H9 (cell line): ENCODE results near the gene UQCC2. TPM values are rescaled to one million over a fixed set of nuclear protein-coding genes. Genes with fewer than 3 reads are reported as not detected.

Experiments used
- DNase-seq: peaks from one replicate; pipeline ENCODE4 v3.0.0-alpha.2; 2017
- H2AFZ ChIP-seq: one replicate; pipeline ENCODE4 v1.6.1; 2013; ENCODE audit warnings: mild to moderate bottlenecking, low read length, control low read depth, moderate library complexity
- H2AK5ac ChIP-seq: 2 replicates; pipeline ENCODE4 v1.6.1; 2013; ENCODE audit warnings: low read length, control low read depth, mixed read lengths; ENCODE audit not compliant: insufficient read length
- H2BK120ac ChIP-seq: one replicate; pipeline ENCODE4 v1.6.1; 2013; ENCODE audit warnings: low read depth, mild to moderate bottlenecking, low read length, control low read depth, inconsistent platforms; ENCODE audit not compliant: poor library complexity, severe bottlenecking
- H2BK12ac ChIP-seq: 2 replicates; pipeline ENCODE4 v1.6.1; 2013; ENCODE audit warnings: low read length, control low read depth, mixed read lengths, low read depth; ENCODE audit not compliant: insufficient read length
- H2BK15ac ChIP-seq: 2 replicates; pipeline ENCODE4 v1.6.1; 2013; ENCODE audit warnings: low read depth, low read length, control low read depth
- H2BK20ac ChIP-seq: one replicate; pipeline ENCODE4 v1.6.1; 2013; ENCODE audit warnings: low read depth, mild to moderate bottlenecking, low read length, control low read depth, inconsistent platforms; ENCODE audit not compliant: poor library complexity, severe bottlenecking
- H2BK5ac ChIP-seq: 2 replicates; pipeline ENCODE4 v1.6.1; 2013; ENCODE audit warnings: low read length, control low read depth, mixed read lengths; ENCODE audit not compliant: insufficient read length
- H3K14ac ChIP-seq: 2 replicates; pipeline ENCODE4 v1.6.1; 2013; ENCODE audit warnings: low read length, control low read depth; ENCODE audit not compliant: insufficient read depth
- H3K18ac ChIP-seq: 2 replicates; pipeline ENCODE4 v1.6.1; 2013; ENCODE audit warnings: low read depth, mild to moderate bottlenecking, mixed read lengths, low read length, control low read depth; ENCODE audit not compliant: insufficient read length
- H3K23ac ChIP-seq: 2 replicates; pipeline ENCODE4 v1.6.1; 2013; ENCODE audit warnings: low read length, control low read depth, mixed read lengths, low read depth; ENCODE audit not compliant: insufficient read length
- H3K23me2 ChIP-seq: 2 replicates; pipeline ENCODE4 v1.6.1; 2013; ENCODE audit warnings: low read depth, mild to moderate bottlenecking, mixed read lengths, low read length, control low read depth; ENCODE audit not compliant: insufficient read length, poor library complexity, severe bottlenecking
- H3K27ac ChIP-seq: 2 replicates; pipeline ENCODE4 v1.5.1; 2013; ENCODE audit warnings: low read length, control low read depth, mixed read lengths, low read depth; ENCODE audit not compliant: insufficient read length
- H3K27me3 ChIP-seq: 2 replicates; pipeline ENCODE4 v1.6.1; 2013; ENCODE audit warnings: low read length, control low read depth, inconsistent platforms; ENCODE audit not compliant: insufficient read depth
- H3K4ac ChIP-seq: 2 replicates; pipeline ENCODE4 v1.6.1; 2013; ENCODE audit warnings: low read depth, mild to moderate bottlenecking, control low read depth, inconsistent platforms, low read length, moderate library complexity
- H3K4me1 ChIP-seq: 2 replicates; pipeline ENCODE4 v1.6.1; 2013; ENCODE audit warnings: low read length, control low read depth, inconsistent platforms; ENCODE audit not compliant: insufficient read depth
- H3K4me2 ChIP-seq: 2 replicates; pipeline ENCODE4 v1.6.1; 2013; ENCODE audit warnings: low read length, control low read depth, mixed read lengths; ENCODE audit not compliant: insufficient read length, insufficient read depth
- H3K56ac ChIP-seq: 2 replicates; pipeline ENCODE4 v1.6.1; 2013; ENCODE audit warnings: low read depth, mild to moderate bottlenecking, mixed read lengths, low read length, control low read depth; ENCODE audit not compliant: insufficient read length
- H3K79me1 ChIP-seq: 2 replicates; pipeline ENCODE4 v1.6.1; 2013; ENCODE audit warnings: low read depth, mild to moderate bottlenecking, moderate library complexity, low read length, control low read depth, inconsistent platforms; ENCODE audit not compliant: insufficient read depth, poor library complexity, severe bottlenecking
- H3K79me2 ChIP-seq: 2 replicates; pipeline ENCODE4 v1.6.1; 2013; ENCODE audit warnings: low read length, control low read depth, inconsistent platforms; ENCODE audit not compliant: insufficient read depth
- H3K9ac ChIP-seq: 2 replicates; pipeline ENCODE4 v1.6.1; 2013; ENCODE audit warnings: low read length, control low read depth, mixed read lengths; ENCODE audit not compliant: insufficient read length; ENCODE audit errors: extremely low read depth
- H3K9me3 ChIP-seq: one replicate; pipeline ENCODE4 v1.6.1; 2013; ENCODE audit warnings: low read depth, low read length, inconsistent platforms; ENCODE audit not compliant: control insufficient read depth
- H3T11ph ChIP-seq: one replicate; pipeline ENCODE4 v1.6.1; 2013; ENCODE audit warnings: mild to moderate bottlenecking, low read length, control low read depth, inconsistent platforms
- H4K20me1 ChIP-seq: one replicate; pipeline ENCODE4 v1.6.1; 2013; ENCODE audit not compliant: control insufficient read depth, insufficient read length, insufficient read depth
- H4K5ac ChIP-seq: 2 replicates; pipeline ENCODE4 v1.6.1; 2013; ENCODE audit warnings: low read depth, mild to moderate bottlenecking, mixed read lengths, low read length, control low read depth; ENCODE audit not compliant: insufficient read length
- H4K8ac ChIP-seq: replicated peaks from 2 replicates; pipeline ENCODE4 v1.6.1; 2013; ENCODE audit warnings: low read length, control low read depth, mixed read lengths, low read depth; ENCODE audit not compliant: insufficient read length
- H4K91ac ChIP-seq: 2 replicates; pipeline ENCODE4 v1.6.1; 2013; ENCODE audit warnings: low read depth, mild to moderate bottlenecking, moderate library complexity, mixed read lengths, low read length, control low read depth; ENCODE audit not compliant: insufficient read length
- H3K27ac Mint-ChIP-seq, 3 experiments: 2 replicates in 2 of 3; 3 replicates in 1 of 3; pipeline ENCODE4 v1.8.0; 2020 to 2021; ENCODE audit warnings: mixed read lengths in 3 of 3, mild to moderate bottlenecking in 1 of 3, moderate library complexity in 1 of 3
- H3K27me3 Mint-ChIP-seq: 2 replicates; pipeline ENCODE4 v1.8.0; 2021; ENCODE audit warnings: low read depth, mild to moderate bottlenecking, moderate library complexity, mixed read lengths
- H3K36me3 Mint-ChIP-seq, 3 experiments: 2 replicates in 2 of 3; 3 replicates in 1 of 3; pipeline ENCODE4 v1.8.0; 2020 to 2021; ENCODE audit warnings: low read depth in 3 of 3, mixed read lengths in 3 of 3; ENCODE audit not compliant: insufficient read depth in 1 of 3
- H3K4me1 Mint-ChIP-seq, 2 experiments: 2 replicates each; pipeline ENCODE4 v1.8.0; 2020; ENCODE audit warnings: mixed read lengths in 2 of 2
- H3K4me3 Mint-ChIP-seq, 2 experiments: 2 replicates in 1 of 2; 3 replicates in 1 of 2; pipeline ENCODE4 v1.8.0; 2020 to 2021; ENCODE audit warnings: mild to moderate bottlenecking in 2 of 2, mixed read lengths in 2 of 2, moderate library complexity in 1 of 2
- H3K9me3 Mint-ChIP-seq, 2 experiments: 2 replicates in 1 of 2; 3 replicates in 1 of 2; pipeline ENCODE4 v1.8.0; 2020; ENCODE audit warnings: mild to moderate bottlenecking in 2 of 2, mixed read lengths in 2 of 2, moderate library complexity in 1 of 2
- WGBS: extraction: QIAGEN DNeasy Blood & Tissue Kit; methylation state at CpG from one replicate; pipeline ENCODE4 v1.1.7; 2013; ENCODE audit warnings: missing lambda C conversion rate, low lambda C conversion rate, mixed read lengths; ENCODE audit not compliant: insufficient read length; ENCODE audit errors: extremely low coverage; 5-methylcytosine and 5-hydroxymethylcytosine counted together
- total RNA-seq: library from RNA; stranded (reverse); gene quantifications from 2 replicates; pipeline ENCODE4 v1.2.1, GENCODE V29; 2021
- TF ChIP-seq, protein P1 (sequence below): fragments of 200-600 bp; sonication (generic); conservative IDR thresholded peaks from 3 replicates; pipeline ENCODE4 v1.8.0; 2021; ENCODE audit warnings: antibody characterized with exemption, mild to moderate bottlenecking

The UQCC2 gene
- total RNA-seq, 1 experiment from 2014 or later = 140 TPM

DNA sequence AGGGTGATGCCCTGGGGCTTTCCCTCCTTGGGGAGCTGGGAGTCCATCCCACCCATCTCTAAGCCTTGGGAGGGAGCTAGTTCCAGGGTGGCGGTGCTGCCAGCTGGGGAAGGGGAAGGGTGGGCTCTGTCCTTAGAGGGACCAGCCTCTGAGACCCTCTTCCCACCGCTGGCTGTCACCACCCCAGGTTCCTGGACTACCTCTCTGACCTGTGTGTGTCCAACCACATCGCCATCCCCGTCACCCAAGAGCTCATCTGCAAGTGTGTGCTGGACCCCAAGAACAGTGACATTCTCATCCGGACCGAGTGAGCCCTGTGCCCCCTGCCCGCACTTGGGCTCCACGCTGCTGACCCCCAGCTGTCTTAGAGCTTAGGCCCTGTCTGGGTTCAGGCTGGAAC is 43.2 kb downstream of the UQCC2 start:
- H2BK20ac ChIP-seq = no peak overlapping the region
- H2BK5ac ChIP-seq = no peak overlapping the region
- no peak overlapping the region for H2BK120ac ChIP-seq
- no peaks in the 10 kb centered on the region for H3K23me2 ChIP-seq
- DNase-seq = no peak
- H3K36me3 Mint-ChIP-seq = peaks cover 23 to 71% (median 43%) of the 10 kb centered on the region in 3 experiments; a peak in 6 of 7 replicates
- no peak overlapping the region for H2BK12ac ChIP-seq
- H3K4me3 Mint-ChIP-seq = no peak overlapping the region
- no peak overlapping the region for H3K9ac ChIP-seq
- no peaks in the 10 kb centered on the region for H3K79me2 ChIP-seq
- H3T11ph ChIP-seq = no peak overlapping the region
- no peak overlapping the region for H4K91ac ChIP-seq
- H2BK15ac ChIP-seq = no peak overlapping the region; the same call in 1 of the 2 replicates
- no peaks in the 10 kb centered on the region for H3K27me3 ChIP-seq
- no peaks in the 10 kb centered on the region for H3K9me3 ChIP-seq
- H3K27ac Mint-ChIP-seq = peak overlapping the region in 2 of 3 experiments; percentile 14 to 34; a peak in 2 of 7 replicates
- no peak overlapping the region for H3K56ac ChIP-seq
- no peak overlapping the region for H3K4ac ChIP-seq
- H3K23ac ChIP-seq = no peak overlapping the region
- no peaks in the 10 kb centered on the region; a peak in 1 of 5 replicates for H3K9me3 Mint-ChIP-seq
- H4K20me1 ChIP-seq = no peaks in the 10 kb centered on the region
- no CpG with 5 or more reads among the region's 8 CpGs for WGBS
- TF ChIP-seq, protein P1, sequence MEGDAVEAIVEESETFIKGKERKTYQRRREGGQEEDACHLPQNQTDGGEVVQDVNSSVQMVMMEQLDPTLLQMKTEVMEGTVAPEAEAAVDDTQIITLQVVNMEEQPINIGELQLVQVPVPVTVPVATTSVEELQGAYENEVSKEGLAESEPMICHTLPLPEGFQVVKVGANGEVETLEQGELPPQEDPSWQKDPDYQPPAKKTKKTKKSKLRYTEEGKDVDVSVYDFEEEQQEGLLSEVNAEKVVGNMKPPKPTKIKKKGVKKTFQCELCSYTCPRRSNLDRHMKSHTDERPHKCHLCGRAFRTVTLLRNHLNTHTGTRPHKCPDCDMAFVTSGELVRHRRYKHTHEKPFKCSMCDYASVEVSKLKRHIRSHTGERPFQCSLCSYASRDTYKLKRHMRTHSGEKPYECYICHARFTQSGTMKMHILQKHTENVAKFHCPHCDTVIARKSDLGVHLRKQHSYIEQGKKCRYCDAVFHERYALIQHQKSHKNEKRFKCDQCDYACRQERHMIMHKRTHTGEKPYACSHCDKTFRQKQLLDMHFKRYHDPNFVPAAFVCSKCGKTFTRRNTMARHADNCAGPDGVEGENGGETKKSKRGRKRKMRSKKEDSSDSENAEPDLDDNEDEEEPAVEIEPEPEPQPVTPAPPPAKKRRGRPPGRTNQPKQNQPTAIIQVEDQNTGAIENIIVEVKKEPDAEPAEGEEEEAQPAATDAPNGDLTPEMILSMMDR = no peak
- no peak overlapping the region for H3K4me2 ChIP-seq
- no peak overlapping the region for H4K8ac ChIP-seq
- H3K27ac ChIP-seq = no peak overlapping the region
- no peak overlapping the region for H2AFZ ChIP-seq
- H3K14ac ChIP-seq = no peak overlapping the region
- H4K5ac ChIP-seq = no peak overlapping the region
- H3K4me1 ChIP-seq = no peaks in the 10 kb centered on the region
- no peak overlapping the region for H3K18ac ChIP-seq
- H3K4me1 Mint-ChIP-seq = peaks cover 0 to 7% of the 10 kb centered on the region in 2 experiments; a peak in 2 of 4 replicates
- H3K79me1 ChIP-seq = no peaks in the 10 kb centered on the region
- H2AK5ac ChIP-seq = no peak overlapping the region
- H3K27me3 Mint-ChIP-seq = no peaks in the 10 kb centered on the region
